Lower leg skin (tissue), 3 donors: ENCODE measurements around the gene RYR2.

ENCODE experiments used
- CTCF ChIP-seq, 3 donors: fragments of 450-650 bp; IDR thresholded peaks; one replicate each; pipeline ENCODE4 v1.5.1; 2016; ENCODE audit warnings: antibody characterized with exemption in 3 of 3, mild to moderate bottlenecking in 3 of 3, moderate library complexity in 2 of 3
- POLR2A ChIP-seq, 2 donors: fragments of 450-650 bp; IDR thresholded peaks; one replicate each; pipeline ENCODE4 v1.6.1; 2016 to 2017; ENCODE audit warnings: antibody characterized with exemption in 2 of 2, mild to moderate bottlenecking in 1 of 2, moderate library complexity in 1 of 2

GRCh38 chr1:237124856-237125462 lies 83.0 kb downstream of the RYR2 start:
- TF ChIP-seq CTCF (IDR thresholded peaks at IDR 0.05) (no peak), POLR2A (IDR thresholded peaks at IDR 0.05) (no peak)
